Esophagus squamous epithelium (tissue), 5 donors: ENCODE results near the gene ATN1. TPM values are rescaled to one million over a fixed set of nuclear protein-coding genes. Genes with fewer than 3 reads are reported as not detected.

ENCODE experiments used
- DNase-seq: peaks from one replicate; lab custom pipeline; 2025; lab: John Stamatoyannopoulos, UW
- H3K27ac ChIP-seq, 4 donors: fragments of 200-600 bp; sonication (generic); one replicate each; pipeline ENCODE4 v1.5.1; 2016 to 2019; ENCODE audit warnings: mild to moderate bottlenecking in 1 of 4
- H3K27me3 ChIP-seq, 4 donors: fragments of 200-600 bp; sonication (generic); 1 replicate in 3 of 4; 2 replicates in 1 of 4; pipeline versions ENCODE4 v1.5.1 to v1.6.0; 2017 to 2021; ENCODE audit warnings: antibody characterized with exemption in 1 of 4
- H3K36me3 ChIP-seq, 3 donors: fragments of 200-600 bp; sonication (generic); one replicate each; pipeline ENCODE4 v1.5.1; 2016 to 2019
- H3K4me1 ChIP-seq, 3 donors: fragments of 200-600 bp; sonication (generic); one replicate each; pipeline ENCODE4 v1.5.1; 2017 to 2019
- H3K4me3 ChIP-seq, 4 donors: fragments of 200-600 bp; sonication (generic); 1 replicate in 3 of 4; 2 replicates in 1 of 4; pipeline ENCODE4 v1.5.1; 2016 to 2019; ENCODE audit warnings: mild to moderate bottlenecking in 2 of 4, moderate library complexity in 1 of 4
- H3K9me3 ChIP-seq, 3 donors: fragments of 200-600 bp; sonication (generic); one replicate each; pipeline ENCODE4 v1.5.1; 2016 to 2019
- CTCF ChIP-seq, 6 experiments: fragments of 450-650 bp in 4 of 6; fragments of 200-600 bp in 2 of 6; sonication (generic) in 2 of 6; IDR thresholded peaks; one replicate each; pipeline ENCODE4 v1.5.1; 2016 to 2019; ENCODE audit warnings: antibody characterized with exemption in 6 of 6, mild to moderate bottlenecking in 4 of 6, moderate library complexity in 4 of 6
- POLR2A ChIP-seq, 4 donors: fragments of 450-650 bp; IDR thresholded peaks; one replicate each; pipeline ENCODE4 v1.6.1; 2017; ENCODE audit warnings: antibody characterized with exemption in 4 of 4, mild to moderate bottlenecking in 4 of 4, moderate library complexity in 3 of 4
- WGBS, 2 donors: methylation state at CpG; one replicate each; pipeline ENCODE4 v1.1.5; 2018; 5-methylcytosine and 5-hydroxymethylcytosine counted together
- intact Hi-C: fragments of 100-400 bp; cut with DNase I; formaldehyde crosslinking; loops from one replicate; pipeline ENCODE4 v1.15.0; 2022
- total RNA-seq, 4 donors: library from RNA; depleted of rRNA; stranded (reverse); fragments of >200 nt; gene quantifications; one replicate each; pipeline ENCODE4 v1.1.0, GENCODE V29; 2016
- donor health status: DM: yes; HTN: yes; CAD: no.

ATN1 gene
- total RNA-seq, 4 donors from 2014 or later: 12.2 to 28.8 (median 22.2) TPM

- TF ChIP-seq POLR2A (IDR thresholded peaks at IDR 0.05) (no peak), CTCF (IDR thresholded peaks at IDR 0.05) (no peak)
- H3K4me3 ChIP-seq: no peak overlapping the region
- 38 to 52% methylated on average over 6 to 7 of the region's 7 CpGs for WGBS, 2 donors
- DNase-seq: no peak
- intact Hi-C loops: no loop called here
- peaks cover 0 to 48% (median 0%) of the 10 kb centered on the region in 3 donors for H3K36me3 ChIP-seq
- peaks cover 13 to 27% (median 16%) of the 10 kb centered on the region in 3 donors for H3K4me1 ChIP-seq
- H3K9me3 ChIP-seq: no peaks in the 10 kb centered on the region
- H3K27me3 ChIP-seq: no peaks in the 10 kb centered on the region
- H3K27ac ChIP-seq: no peak overlapping the region
Observed at GRCh38 chr12:6919588-6919987, 8.2 kb upstream of the ATN1 start.

- no peaks in the 10 kb centered on the region for H3K27me3 ChIP-seq
- TF ChIP-seq POLR2A (IDR thresholded peaks at IDR 0.05) (no peak), CTCF (IDR thresholded peaks at IDR 0.05) (no peak)
- DNase-seq: no peak
- H3K9me3 ChIP-seq: no peaks in the 10 kb centered on the region
- peaks cover 26 to 29% (median 27%) of the 10 kb centered on the region in 3 donors for H3K4me1 ChIP-seq
- no peak overlapping the region for H3K4me3 ChIP-seq
- 74 to 89% methylated on average over 7 of the region's 7 CpGs for WGBS, 2 donors
- intact Hi-C loops: loop anchor here (10.0 kb wide), 1 partner anchor 47 kb away; the partner anchor contains the start of gene SPSB2
- H3K27ac ChIP-seq: peak overlapping the region in 1 of 4 donors; percentile 34
- peaks cover 0 to 43% (median 0%) of the 10 kb centered on the region in 3 donors for H3K36me3 ChIP-seq
Observed at GRCh38 chr12:6921539-6921938, 6.2 kb upstream of the ATN1 start.

GRCh38 chr12:6921996-6922946 is 5.5 kb upstream of the ATN1 start:
- intact Hi-C loops: loop anchor here (10.0 kb wide), 1 partner anchor 47 kb away; the partner anchor contains the start of gene SPSB2
- H3K9me3 ChIP-seq: no peaks in the 10 kb centered on the region
- H3K36me3 ChIP-seq: peaks cover 0 to 35% (median 0%) of the 10 kb centered on the region in 3 donors
- WGBS, 2 donors: 62 to 84% methylated on average over 7 to 9 of the region's 9 CpGs
- DNase-seq: no peak
- H3K4me3 ChIP-seq: no peak overlapping the region
- TF ChIP-seq POLR2A (IDR thresholded peaks at IDR 0.05): no peak
- TF ChIP-seq CTCF (IDR thresholded peaks at IDR 0.05): no peak
- H3K27me3 ChIP-seq: no peaks in the 10 kb centered on the region
- peaks cover 31 to 36% (median 33%) of the 10 kb centered on the region in 3 donors for H3K4me1 ChIP-seq
- H3K27ac ChIP-seq: peak overlapping the region in 1 of 4 donors; percentile 32

- H3K4me1 ChIP-seq: peaks cover 31 to 38% (median 33%) of the 10 kb centered on the region in 3 donors
- no peak for TF ChIP-seq POLR2A (IDR thresholded peaks at IDR 0.05)
- TF ChIP-seq CTCF (IDR thresholded peaks at IDR 0.05): no peak
- DNase-seq: no peak
- no peaks in the 10 kb centered on the region for H3K9me3 ChIP-seq
- intact Hi-C loops: loop anchor here (10.0 kb wide), 1 partner anchor 48 kb away; the partner anchor contains the start of gene SPSB2
- WGBS, 2 donors: 80 to 82% methylated on average over 10 of the region's 10 CpGs
- H3K36me3 ChIP-seq: peaks cover 0 to 26% (median 0%) of the 10 kb centered on the region in 3 donors
- no peaks in the 10 kb centered on the region for H3K27me3 ChIP-seq
- H3K27ac ChIP-seq: no peak overlapping the region
- H3K4me3 ChIP-seq: no peak overlapping the region
Observed at GRCh38 chr12:6923003-6923732, 4.6 kb upstream of the ATN1 start.
